Gastrocnemius medialis (tissue), 4 donors: Measurements from ENCODE around the gene ZKSCAN4. TPM values are rescaled to one million over a fixed set of nuclear protein-coding genes. Genes with fewer than 3 reads are reported as not detected.

ENCODE experiments used
- ATAC-seq, 2 donors: fragments of 150-250 bp; one replicate each; pipeline ENCODE4 v1.9.1; 2016
- DNase-seq, 2 donors: peaks; one replicate each; pipeline ENCODE4 v3.0.0-alpha.2; 2019
- H3K27ac ChIP-seq, 4 donors: fragments of 200-600 bp; sonication (generic); 1 replicate in 1 of 4; 2 replicates in 3 of 4; pipeline ENCODE4 v1.5.1; 2016 to 2018; ENCODE audit warnings: mild to moderate bottlenecking in 2 of 4, moderate library complexity in 1 of 4
- H3K27me3 ChIP-seq, 3 donors: fragments of 200-600 bp; sonication (generic) in 2 of 3; 1 replicate in 1 of 3; 2 replicates in 2 of 3; pipeline versions ENCODE4 v1.5.1 to v1.6.0; 2016 to 2019; ENCODE audit warnings: mild to moderate bottlenecking in 1 of 3, moderate library complexity in 1 of 3
- H3K36me3 ChIP-seq, 2 donors: fragments of 200-600 bp; sonication (generic) in 1 of 2; one replicate each; pipeline ENCODE4 v1.5.1; 2017 to 2018
- H3K4me1 ChIP-seq, 2 donors: fragments of 200-600 bp; sonication (generic) in 1 of 2; one replicate each; pipeline ENCODE4 v1.5.1; 2016 to 2017; ENCODE audit warnings: mild to moderate bottlenecking in 2 of 2
- H3K4me3 ChIP-seq, 4 donors: fragments of 200-600 bp; sonication (generic) in 3 of 4; 1 replicate in 1 of 4; 2 replicates in 3 of 4; pipeline ENCODE4 v1.5.1; 2016 to 2019; ENCODE audit warnings: mild to moderate bottlenecking in 2 of 4
- H3K9me3 ChIP-seq, 3 donors: fragments of 200-600 bp; sonication (generic) in 2 of 3; 1 replicate in 1 of 3; 2 replicates in 2 of 3; pipeline ENCODE4 v1.5.1; 2016 to 2019
- POLR2A ChIP-seq, 2 donors: fragments of 450-650 bp; IDR thresholded peaks; one replicate each; pipeline ENCODE4 v1.6.1; 2017; ENCODE audit warnings: antibody characterized with exemption in 2 of 2, mild to moderate bottlenecking in 2 of 2, moderate library complexity in 2 of 2
- in situ Hi-C, 4 donors: fragments of 200-750 bp; cut with MboI; loops; one replicate each; pipeline versions ENCODE4 v1.15.0 to v1.8.0; 2017; ENCODE audit warnings: low sequenced_read_pairs in 4 of 4
- intact Hi-C: fragments of 100-400 bp; cut with DNase I; formaldehyde crosslinking; loops from one replicate; pipeline ENCODE4 v1.15.1; 2023; ENCODE audit warnings: low total_unique reads
- total RNA-seq, 4 donors: library from RNA; depleted of rRNA; stranded (reverse); fragments of >200 nt; gene quantifications; one replicate each; pipeline versions ENCODE4 v1.1.0 to v1.2.3, GENCODE V29; 2016
- TF ChIP-seq, protein P1 (sequence below), 5 experiments: fragments of 450-650 bp in 3 of 5; fragments of 200-600 bp in 2 of 5; sonication (generic) in 2 of 5; IDR thresholded peaks in 4 of 5; conservative IDR thresholded peaks in 1 of 5; 1 replicate in 4 of 5; 2 replicates in 1 of 5; pipeline ENCODE4 v1.5.1; 2016 to 2019; ENCODE audit warnings: antibody characterized with exemption in 5 of 5, mild to moderate bottlenecking in 3 of 5, moderate library complexity in 3 of 5

The ZKSCAN4 gene
- total RNA-seq, 4 donors from 2014 or later, result 0.82 to 3.3 (median 1.1) TPM

DNA sequence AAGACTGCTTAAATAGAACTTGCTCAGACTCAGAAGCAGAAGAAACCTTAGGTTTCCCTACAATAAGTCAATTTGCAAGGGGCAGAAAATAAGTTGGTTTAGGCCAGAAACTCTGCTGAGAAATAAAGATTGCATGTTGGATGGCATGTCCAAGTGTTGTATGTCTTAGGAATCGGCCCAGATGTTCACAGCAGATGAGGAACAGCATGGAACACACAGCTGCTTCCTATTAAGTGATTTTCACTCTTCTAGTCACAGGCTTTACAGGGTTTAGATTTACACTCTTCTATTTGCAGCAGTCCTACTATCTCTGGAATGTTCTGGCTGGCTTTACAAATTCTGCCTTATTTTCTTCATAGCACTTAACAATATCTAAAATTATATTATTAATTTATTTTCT is 3.2 kb downstream of the ZKSCAN4 start:
- H3K36me3 ChIP-seq, result peaks cover under 1 to 42% of the 10 kb centered on the region in 2 donors
- H3K4me1 ChIP-seq, result peaks cover 9 to 15% of the 10 kb centered on the region in 2 donors
- no peak for TF ChIP-seq POLR2A (IDR thresholded peaks at IDR 0.05)
- TF ChIP-seq, protein P1, sequence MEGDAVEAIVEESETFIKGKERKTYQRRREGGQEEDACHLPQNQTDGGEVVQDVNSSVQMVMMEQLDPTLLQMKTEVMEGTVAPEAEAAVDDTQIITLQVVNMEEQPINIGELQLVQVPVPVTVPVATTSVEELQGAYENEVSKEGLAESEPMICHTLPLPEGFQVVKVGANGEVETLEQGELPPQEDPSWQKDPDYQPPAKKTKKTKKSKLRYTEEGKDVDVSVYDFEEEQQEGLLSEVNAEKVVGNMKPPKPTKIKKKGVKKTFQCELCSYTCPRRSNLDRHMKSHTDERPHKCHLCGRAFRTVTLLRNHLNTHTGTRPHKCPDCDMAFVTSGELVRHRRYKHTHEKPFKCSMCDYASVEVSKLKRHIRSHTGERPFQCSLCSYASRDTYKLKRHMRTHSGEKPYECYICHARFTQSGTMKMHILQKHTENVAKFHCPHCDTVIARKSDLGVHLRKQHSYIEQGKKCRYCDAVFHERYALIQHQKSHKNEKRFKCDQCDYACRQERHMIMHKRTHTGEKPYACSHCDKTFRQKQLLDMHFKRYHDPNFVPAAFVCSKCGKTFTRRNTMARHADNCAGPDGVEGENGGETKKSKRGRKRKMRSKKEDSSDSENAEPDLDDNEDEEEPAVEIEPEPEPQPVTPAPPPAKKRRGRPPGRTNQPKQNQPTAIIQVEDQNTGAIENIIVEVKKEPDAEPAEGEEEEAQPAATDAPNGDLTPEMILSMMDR (IDR thresholded peaks at IDR 0.05 in 4 of 5, conservative IDR thresholded peaks at IDR 0.05 in 1 of 5), result no peak
- H3K9me3 ChIP-seq, result no peaks in the 10 kb centered on the region
- in situ Hi-C loops (no loop called here), intact Hi-C loops (no loop called here)
- H3K27ac ChIP-seq, result no peak overlapping the region
- H3K27me3 ChIP-seq, result peaks cover 0 to 2% (median 0%) of the 10 kb centered on the region in 3 donors
- no peak for DNase-seq
- H3K4me3 ChIP-seq, result no peak overlapping the region
- ATAC-seq, result no peak

- no peaks in the 10 kb centered on the region for H3K4me1 ChIP-seq
These were observed 6.7 kb downstream of the ZKSCAN4 start for GRCh38 chr6:28245206-28245941.

GRCh38 chr6:28243946-28244345 is 8.1 kb downstream of the ZKSCAN4 start:
- Histone ChIP-seq H3K4me1 (no peaks in the 10 kb centered on the region), H3K36me3 (peaks cover 2 to 42% of the 10 kb centered on the region in 2 donors), H3K9me3 (no peaks in the 10 kb centered on the region), H3K27ac (no peak overlapping the region), H3K27me3 (no peaks in the 10 kb centered on the region), H3K4me3 (no peak overlapping the region)
- in situ Hi-C loops (no loop called here), intact Hi-C loops (no loop called here)
- ATAC-seq (no peak), DNase-seq (no peak)
- TF ChIP-seq, protein P1 (IDR thresholded peaks at IDR 0.05 in 4 of 5, conservative IDR thresholded peaks at IDR 0.05 in 1 of 5), result no peak
- no peak for TF ChIP-seq POLR2A (IDR thresholded peaks at IDR 0.05)

More at GRCh38 chr6:28245206-28245941, 6.7 kb downstream of the ZKSCAN4 start:
- intact Hi-C loops, result no loop called here
- H3K9me3 ChIP-seq, result no peaks in the 10 kb centered on the region
- in situ Hi-C loops, result no loop called here
- H3K27me3 ChIP-seq, result no peaks in the 10 kb centered on the region
- H3K4me3 ChIP-seq, result no peak overlapping the region
- TF ChIP-seq, protein P1 (IDR thresholded peaks at IDR 0.05 in 4 of 5, conservative IDR thresholded peaks at IDR 0.05 in 1 of 5), result no peak
- no peak for TF ChIP-seq POLR2A (IDR thresholded peaks at IDR 0.05)
- ATAC-seq, result no peak
- no peak overlapping the region for H3K27ac ChIP-seq
- DNase-seq, result no peak
- peaks cover 2 to 42% of the 10 kb centered on the region in 2 donors for H3K36me3 ChIP-seq

GRCh38 chr6:28240471-28240870 is 11.6 kb downstream of the ZKSCAN4 start:
- H3K9me3 ChIP-seq, result no peaks in the 10 kb centered on the region
- H3K36me3 ChIP-seq, result peaks cover 2 to 18% of the 10 kb centered on the region in 2 donors
- intact Hi-C loops (no loop called here), in situ Hi-C loops (no loop called here)
- H3K27ac ChIP-seq, result no peak overlapping the region
- DNase-seq, result no peak
- no peak for TF ChIP-seq POLR2A (IDR thresholded peaks at IDR 0.05)
- TF ChIP-seq, protein P1 (IDR thresholded peaks at IDR 0.05 in 4 of 5, conservative IDR thresholded peaks at IDR 0.05 in 1 of 5), result no peak
- no peak for ATAC-seq
- H3K27me3 ChIP-seq, result no peaks in the 10 kb centered on the region
- no peaks in the 10 kb centered on the region for H3K4me1 ChIP-seq
- H3K4me3 ChIP-seq, result no peak overlapping the region
